DND-41 (cell line): ENCODE results near the gene HCRTR1.

Experiments
- ATAC-seq: fragments of 200-7000 bp; cut with Tn5 transposase; 3 replicates; pipeline ENCODE4 v1.9.1; 2021; ENCODE audit warnings: low read depth; ENCODE audit not compliant: insufficient read depth
- DNase-seq: peaks from one replicate; pipeline ENCODE4 v3.0.0-alpha.2; 2020
- H2AFZ ChIP-seq: 2 replicates; pipeline ENCODE4 v1.6.0; 2012; ENCODE audit warnings: low read depth, low read length
- H3K27ac ChIP-seq: 2 replicates; pipeline ENCODE4 v1.5.1; 2012; ENCODE audit warnings: low read length, inconsistent platforms
- H3K27me3 ChIP-seq: fragments of 200-600 bp; sonication (generic); 2 replicates; pipeline ENCODE4 v1.6.0; 2012; ENCODE audit warnings: low read length, mild to moderate bottlenecking, inconsistent platforms; ENCODE audit not compliant: insufficient read depth, poor library complexity
- H3K36me3 ChIP-seq: 2 replicates; pipeline ENCODE4 v1.5.1; 2012; ENCODE audit warnings: low read length, inconsistent platforms; ENCODE audit not compliant: insufficient read depth
- H3K4me1 ChIP-seq: 2 replicates; pipeline ENCODE4 v1.5.1; 2012; ENCODE audit warnings: mild to moderate bottlenecking, low read length; ENCODE audit not compliant: insufficient read depth
- H3K4me2 ChIP-seq: 2 replicates; pipeline ENCODE4 v1.6.0; 2012; ENCODE audit warnings: mild to moderate bottlenecking, moderate library complexity, low read length, inconsistent platforms; ENCODE audit not compliant: insufficient read depth
- H3K4me3 ChIP-seq, 2 experiments: fragments of 200-600 bp in 1 of 2; shearing (Covaris generic) in 1 of 2; 2 replicates each; pipeline ENCODE4 v1.5.1; 2012 to 2016; ENCODE audit warnings: inconsistent platforms in 2 of 2, low read length in 2 of 2, mild to moderate bottlenecking in 2 of 2, low read depth in 1 of 2, moderate library complexity in 1 of 2
- H3K79me2 ChIP-seq: 2 replicates; pipeline ENCODE4 v1.6.0; 2012; ENCODE audit warnings: low read length, inconsistent platforms; ENCODE audit not compliant: insufficient read depth
- H3K9ac ChIP-seq: 2 replicates; pipeline ENCODE4 v1.6.0; 2012; ENCODE audit warnings: low read depth, mild to moderate bottlenecking, inconsistent platforms, low read length, moderate library complexity
- H3K9me3 ChIP-seq: 2 replicates; pipeline ENCODE4 v1.5.1; 2012; ENCODE audit warnings: low read length, moderate library complexity, mild to moderate bottlenecking, inconsistent platforms; ENCODE audit not compliant: insufficient read depth, severe bottlenecking
- H4K20me1 ChIP-seq: 2 replicates; pipeline ENCODE4 v1.6.0; 2012; ENCODE audit warnings: low read length; ENCODE audit not compliant: insufficient read depth
- EZH2 ChIP-seq: IDR thresholded peaks from 3 replicates; pipeline ENCODE4 v1.6.1; 2012; ENCODE audit warnings: borderline replicate concordance, low read depth, mild to moderate bottlenecking, moderate library complexity, low read length, inconsistent platforms; ENCODE audit not compliant: severe bottlenecking
- TF ChIP-seq, protein P1 (sequence below): IDR thresholded peaks from 2 replicates; pipeline ENCODE4 v1.5.1; 2012; ENCODE audit warnings: borderline replicate concordance, low read length, moderate library complexity, mild to moderate bottlenecking; ENCODE audit not compliant: poor library complexity, severe bottlenecking; ENCODE audit errors: extremely low read depth

Gene HCRTR1

DNA sequence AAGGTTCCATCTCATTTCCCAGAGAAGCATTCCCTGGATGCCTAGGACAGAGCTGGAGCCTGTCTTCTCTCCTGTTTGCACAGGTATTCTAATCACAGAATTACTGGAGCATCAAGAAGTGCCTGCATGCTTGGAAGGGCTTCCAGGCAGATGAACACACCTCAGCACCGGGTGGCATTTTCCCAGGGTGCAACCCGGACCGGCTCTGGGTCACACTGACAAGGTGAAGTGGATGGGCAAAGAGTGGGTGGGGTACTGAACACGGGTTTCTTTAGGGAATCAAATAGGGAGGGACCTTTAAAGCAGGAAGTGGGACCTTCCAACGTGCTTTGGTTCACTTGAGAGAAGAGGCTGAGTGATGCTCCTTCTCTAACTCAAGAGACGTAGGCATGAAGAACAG is 34.3 kb downstream of the HCRTR1 start:
- Histone ChIP-seq H3K4me3 (no peak overlapping the region), H3K9me3 (no peaks in the 10 kb centered on the region), H3K36me3 (no peaks in the 10 kb centered on the region), H3K27me3 (peaks cover 7% of the 10 kb centered on the region), H3K27ac (no peak overlapping the region), H3K4me1 (no peaks in the 10 kb centered on the region), H3K79me2 (no peaks in the 10 kb centered on the region), H3K9ac (no peak overlapping the region), H4K20me1 (peaks cover 3% of the 10 kb centered on the region; the same call in 1 of the 2 replicates), H3K4me2 (no peak overlapping the region), H2AFZ (no peak overlapping the region)
- DNase-seq (no peak), ATAC-seq (no peak)
- no peak for TF ChIP-seq EZH2
- TF ChIP-seq, protein P1, sequence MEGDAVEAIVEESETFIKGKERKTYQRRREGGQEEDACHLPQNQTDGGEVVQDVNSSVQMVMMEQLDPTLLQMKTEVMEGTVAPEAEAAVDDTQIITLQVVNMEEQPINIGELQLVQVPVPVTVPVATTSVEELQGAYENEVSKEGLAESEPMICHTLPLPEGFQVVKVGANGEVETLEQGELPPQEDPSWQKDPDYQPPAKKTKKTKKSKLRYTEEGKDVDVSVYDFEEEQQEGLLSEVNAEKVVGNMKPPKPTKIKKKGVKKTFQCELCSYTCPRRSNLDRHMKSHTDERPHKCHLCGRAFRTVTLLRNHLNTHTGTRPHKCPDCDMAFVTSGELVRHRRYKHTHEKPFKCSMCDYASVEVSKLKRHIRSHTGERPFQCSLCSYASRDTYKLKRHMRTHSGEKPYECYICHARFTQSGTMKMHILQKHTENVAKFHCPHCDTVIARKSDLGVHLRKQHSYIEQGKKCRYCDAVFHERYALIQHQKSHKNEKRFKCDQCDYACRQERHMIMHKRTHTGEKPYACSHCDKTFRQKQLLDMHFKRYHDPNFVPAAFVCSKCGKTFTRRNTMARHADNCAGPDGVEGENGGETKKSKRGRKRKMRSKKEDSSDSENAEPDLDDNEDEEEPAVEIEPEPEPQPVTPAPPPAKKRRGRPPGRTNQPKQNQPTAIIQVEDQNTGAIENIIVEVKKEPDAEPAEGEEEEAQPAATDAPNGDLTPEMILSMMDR, result no peak

DNA sequence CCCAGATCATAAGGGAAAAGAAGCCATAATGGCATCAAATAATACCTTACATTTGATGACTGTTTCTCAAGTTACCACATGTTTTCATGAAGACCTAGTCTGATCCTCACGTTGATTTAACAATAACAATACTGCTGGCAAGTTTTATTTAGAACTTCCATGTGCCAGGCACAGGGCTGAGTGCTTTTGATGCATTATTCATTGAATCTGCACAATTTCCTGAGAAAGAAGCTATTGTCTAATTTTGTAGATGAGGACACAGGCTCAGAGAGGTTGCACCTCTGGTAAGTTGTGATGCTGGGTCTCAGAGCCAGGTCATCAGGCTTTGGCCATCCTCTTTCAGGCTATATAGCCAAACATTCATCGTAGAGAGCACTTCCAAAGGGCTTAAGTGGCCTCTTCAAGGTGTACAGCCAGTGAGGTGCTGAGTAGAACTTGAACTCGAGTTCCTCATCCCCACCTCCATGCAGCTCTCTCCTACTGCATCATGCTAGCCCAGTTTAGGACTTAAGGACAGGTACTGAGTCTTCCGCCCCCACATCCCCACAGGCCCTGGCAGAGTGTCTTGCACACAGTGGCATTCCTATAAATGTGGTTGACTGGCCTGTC is 35.5 kb downstream of the HCRTR1 start:
- Histone ChIP-seq H3K9ac (no peak overlapping the region), H3K4me2 (no peak overlapping the region), H3K27me3 (peaks cover 7% of the 10 kb centered on the region), H3K36me3 (no peaks in the 10 kb centered on the region), H2AFZ (no peak overlapping the region), H4K20me1 (peaks cover 3% of the 10 kb centered on the region; the same call in 1 of the 2 replicates), H3K4me1 (no peaks in the 10 kb centered on the region), H3K4me3 (no peak overlapping the region), H3K79me2 (no peaks in the 10 kb centered on the region), H3K9me3 (no peaks in the 10 kb centered on the region), H3K27ac (no peak overlapping the region)
- DNase-seq (no peak), ATAC-seq (no peak)
- TF ChIP-seq, protein P1, result no peak
- TF ChIP-seq EZH2, result no peak

DNA sequence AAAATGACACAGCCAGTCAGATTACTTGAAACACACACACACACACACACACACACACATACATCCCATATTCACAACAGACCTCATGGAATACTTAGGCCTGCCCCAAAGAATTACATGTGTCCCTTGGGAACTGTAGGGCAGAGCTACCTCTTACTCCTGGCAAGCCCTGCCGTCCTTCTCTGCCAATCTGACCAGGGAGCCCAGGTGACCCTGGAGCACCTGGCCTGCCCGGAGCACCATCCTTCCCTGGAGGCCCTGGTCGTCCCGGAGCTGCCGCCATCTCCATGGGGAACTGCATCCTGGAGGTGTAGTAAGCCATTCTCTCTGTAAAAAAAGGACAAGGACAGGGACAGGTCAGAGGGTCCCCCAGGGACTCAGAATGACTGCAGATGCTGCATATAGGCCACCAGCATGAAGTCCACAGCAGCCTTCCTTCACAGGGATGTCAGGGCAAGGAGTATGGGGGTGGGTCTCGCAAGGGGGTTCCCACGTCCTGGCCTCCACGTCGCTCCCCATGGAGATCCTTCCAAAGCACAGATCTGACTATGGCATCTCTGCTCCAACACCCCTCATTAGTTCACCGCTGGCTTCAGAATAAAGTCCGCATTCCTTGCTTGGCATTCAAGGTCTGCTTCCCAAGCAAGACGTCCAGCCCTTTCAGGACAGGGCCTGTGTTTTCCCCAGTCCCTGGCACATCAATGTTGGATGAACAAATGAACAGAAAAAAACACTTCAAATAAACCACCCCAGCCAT is 36.4 kb downstream of the HCRTR1 start:
- no peak overlapping the region for H2AFZ ChIP-seq
- H3K9ac ChIP-seq, result no peak overlapping the region
- no peaks in the 10 kb centered on the region for H3K36me3 ChIP-seq
- no peaks in the 10 kb centered on the region for H3K4me1 ChIP-seq
- peaks cover 3% of the 10 kb centered on the region; the same call in 1 of the 2 replicates for H4K20me1 ChIP-seq
- no peak for DNase-seq
- no peak overlapping the region for H3K4me3 ChIP-seq
- no peaks in the 10 kb centered on the region for H3K79me2 ChIP-seq
- no peaks in the 10 kb centered on the region for H3K9me3 ChIP-seq
- H3K4me2 ChIP-seq, result no peak overlapping the region
- H3K27ac ChIP-seq, result no peak overlapping the region
- no peak for ATAC-seq
- peaks cover 7% of the 10 kb centered on the region for H3K27me3 ChIP-seq
- no peak for TF ChIP-seq EZH2

DNA sequence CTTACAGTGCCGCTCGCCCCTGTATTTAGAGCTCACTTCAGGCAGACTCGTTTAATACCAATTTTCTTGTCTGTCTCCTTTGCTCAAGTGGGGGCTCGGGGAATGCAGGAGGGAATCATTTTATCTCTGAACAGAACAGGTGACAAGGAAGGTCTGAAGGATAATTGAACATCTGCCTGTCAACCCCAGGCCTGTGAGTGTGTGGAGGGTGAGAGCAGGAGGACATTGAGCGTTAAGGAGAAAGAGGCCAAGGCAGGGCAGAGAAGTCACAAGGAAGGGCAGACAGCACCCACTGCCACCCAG is 36.9 kb downstream of the HCRTR1 start:
- ATAC-seq, result no peak
- Histone ChIP-seq H3K9ac (no peak overlapping the region), H3K4me1 (no peaks in the 10 kb centered on the region), H2AFZ (no peak overlapping the region), H3K4me2 (no peak overlapping the region), H3K4me3 (no peak overlapping the region), H3K9me3 (no peaks in the 10 kb centered on the region), H4K20me1 (peaks cover 3% of the 10 kb centered on the region; the same call in 1 of the 2 replicates), H3K27ac (no peak overlapping the region), H3K79me2 (no peaks in the 10 kb centered on the region), H3K36me3 (no peaks in the 10 kb centered on the region), H3K27me3 (peaks cover 7% of the 10 kb centered on the region)
- no peak for TF ChIP-seq EZH2
- no peak for DNase-seq
